Measurements from ENCODE around the gene YARS2. TPM values are rescaled to one million over a fixed set of nuclear protein-coding genes. Genes with fewer than 3 reads are reported as not detected.

Gene YARS2
- polyA plus RNA-seq, 1 donor (not counting 4 experiments of a cell fraction or from before 2014, with no cell fraction given) = 46.8 TPM

- no peaks in the 10 kb centered on the region for H4K20me1 ChIP-seq (ENCODE audit: control insufficient read depth, extremely low read depth, insufficient read depth, low read length)
- no peaks in the 10 kb centered on the region for H3K9me1 ChIP-seq (ENCODE audit: control insufficient read depth, extremely low read depth, insufficient read depth, low read length)
These were observed 57.4 kb downstream of the YARS2 start for GRCh38 chr12:32698285-32698684.

GRCh38 chr12:32697445-32697844 is 58.3 kb downstream of the YARS2 start:
- peaks cover 5% of the 10 kb centered on the region for H4K20me1 ChIP-seq (ENCODE audit: control insufficient read depth, extremely low read depth, insufficient read depth, low read length)
- TF ChIP-seq, protein P1, sequence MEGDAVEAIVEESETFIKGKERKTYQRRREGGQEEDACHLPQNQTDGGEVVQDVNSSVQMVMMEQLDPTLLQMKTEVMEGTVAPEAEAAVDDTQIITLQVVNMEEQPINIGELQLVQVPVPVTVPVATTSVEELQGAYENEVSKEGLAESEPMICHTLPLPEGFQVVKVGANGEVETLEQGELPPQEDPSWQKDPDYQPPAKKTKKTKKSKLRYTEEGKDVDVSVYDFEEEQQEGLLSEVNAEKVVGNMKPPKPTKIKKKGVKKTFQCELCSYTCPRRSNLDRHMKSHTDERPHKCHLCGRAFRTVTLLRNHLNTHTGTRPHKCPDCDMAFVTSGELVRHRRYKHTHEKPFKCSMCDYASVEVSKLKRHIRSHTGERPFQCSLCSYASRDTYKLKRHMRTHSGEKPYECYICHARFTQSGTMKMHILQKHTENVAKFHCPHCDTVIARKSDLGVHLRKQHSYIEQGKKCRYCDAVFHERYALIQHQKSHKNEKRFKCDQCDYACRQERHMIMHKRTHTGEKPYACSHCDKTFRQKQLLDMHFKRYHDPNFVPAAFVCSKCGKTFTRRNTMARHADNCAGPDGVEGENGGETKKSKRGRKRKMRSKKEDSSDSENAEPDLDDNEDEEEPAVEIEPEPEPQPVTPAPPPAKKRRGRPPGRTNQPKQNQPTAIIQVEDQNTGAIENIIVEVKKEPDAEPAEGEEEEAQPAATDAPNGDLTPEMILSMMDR (optimal IDR thresholded peaks at IDR 0.05 in 1 of 3, IDR thresholded peaks at IDR 0.05 in 1 of 3, conservative IDR thresholded peaks at IDR 0.05 in 1 of 3; ENCODE audit: extremely low read depth in 1 of 3, insufficient read depth in 2 of 3, low read length in 3 of 3) = no peak
- no peak for TF ChIP-seq EZH2 (IDR thresholded peaks at IDR 0.05; ENCODE audit: low read length)
- H3K79me2 ChIP-seq (ENCODE audit: control insufficient read depth, insufficient read depth, low read length) = peaks cover 85% of the 10 kb centered on the region
- H3K27me3 ChIP-seq (ENCODE audit: control insufficient read depth, extremely low read depth, insufficient read depth, low read length) = no peaks in the 10 kb centered on the region
- H3K4me3 ChIP-seq (ENCODE audit: control insufficient read depth in 2 of 3, extremely low read depth in 1 of 3, insufficient read depth in 2 of 3, low read depth in 1 of 3, low read length in 3 of 3) = no peak overlapping the region
- DNase-seq (ENCODE audit: low read depth, low spot score) (no peak), FAIRE-seq (no peak)
- H3K4me2 ChIP-seq (ENCODE audit: control insufficient read depth, extremely low read depth, insufficient read depth, low read depth, low read length) = no peak overlapping the region
- no peak overlapping the region for H3K9ac ChIP-seq (ENCODE audit: control insufficient read depth, extremely low read depth, insufficient read depth, low read length)
- dilution Hi-C loops (cut with MboI; ENCODE audit: extremely low pct_ligation_motif_present, low sequenced_read_pairs) = no loop called here
- H3K36me3 ChIP-seq (ENCODE audit: control insufficient read depth in 2 of 2, extremely low read depth in 1 of 2, insufficient read depth in 2 of 2, low read length in 2 of 2) = no peaks in the 10 kb centered on the region
- H3K4me1 ChIP-seq (ENCODE audit: control insufficient read depth, extremely low read depth, insufficient read depth, low read length) = no peaks in the 10 kb centered on the region
- no peak overlapping the region for H2AFZ ChIP-seq (ENCODE audit: control insufficient read depth, low read length)
- no peaks in the 10 kb centered on the region for H3K9me3 ChIP-seq (ENCODE audit: control insufficient read depth, low read depth, low read length)
- H3K9me1 ChIP-seq (ENCODE audit: control insufficient read depth, extremely low read depth, insufficient read depth, low read length) = no peaks in the 10 kb centered on the region
- no peak overlapping the region for H3K27ac ChIP-seq (ENCODE audit: control insufficient read depth, insufficient read depth, low read length)

More at GRCh38 chr12:32698285-32698684, 57.4 kb downstream of the YARS2 start:
- no peak overlapping the region for H2AFZ ChIP-seq (ENCODE audit: control insufficient read depth, low read length)
- TF ChIP-seq, protein P1 (optimal IDR thresholded peaks at IDR 0.05 in 1 of 3, IDR thresholded peaks at IDR 0.05 in 1 of 3, conservative IDR thresholded peaks at IDR 0.05 in 1 of 3; ENCODE audit: extremely low read depth in 1 of 3, insufficient read depth in 2 of 3, low read length in 3 of 3) = no peak
- no peak for TF ChIP-seq EZH2 (IDR thresholded peaks at IDR 0.05; ENCODE audit: low read length)
- no peak overlapping the region for H3K4me2 ChIP-seq (ENCODE audit: control insufficient read depth, extremely low read depth, insufficient read depth, low read depth, low read length)
- no peaks in the 10 kb centered on the region for H3K27me3 ChIP-seq (ENCODE audit: control insufficient read depth, extremely low read depth, insufficient read depth, low read length)
- H3K9ac ChIP-seq (ENCODE audit: control insufficient read depth, extremely low read depth, insufficient read depth, low read length) = no peak overlapping the region
- DNase-seq (ENCODE audit: low read depth, low spot score) (no peak), FAIRE-seq (no peak)
- no peak overlapping the region for H3K27ac ChIP-seq (ENCODE audit: control insufficient read depth, insufficient read depth, low read length)
- no peak overlapping the region for H3K4me3 ChIP-seq (ENCODE audit: control insufficient read depth in 2 of 3, extremely low read depth in 1 of 3, insufficient read depth in 2 of 3, low read depth in 1 of 3, low read length in 3 of 3)
- dilution Hi-C loops (cut with MboI; ENCODE audit: extremely low pct_ligation_motif_present, low sequenced_read_pairs) = no loop called here
- H3K79me2 ChIP-seq (ENCODE audit: control insufficient read depth, insufficient read depth, low read length) = peaks cover 81% of the 10 kb centered on the region
- no peaks in the 10 kb centered on the region for H3K9me3 ChIP-seq (ENCODE audit: control insufficient read depth, low read depth, low read length)
- H3K4me1 ChIP-seq (ENCODE audit: control insufficient read depth, extremely low read depth, insufficient read depth, low read length) = no peaks in the 10 kb centered on the region
- H3K36me3 ChIP-seq (ENCODE audit: control insufficient read depth in 2 of 2, extremely low read depth in 1 of 2, insufficient read depth in 2 of 2, low read length in 2 of 2) = no peaks in the 10 kb centered on the region

Small RNA genes within 50 kb of the gene (small RNA-seq; reads per million reads assigned to genes)
- gene RF00019 (ENCODE audit: insufficient read length in 3 of 3, low read depth in 3 of 3, low replicate concordance in 1 of 3) = 0 reads per million in 3 experiments

Other genes starting within 250 kb of the YARS2 start
- 64.8 to 115 TPM (median 89.5 TPM) in 3 replicates for gene DNM1L, start 76.6 kb downstream of the YARS2 start, polyA plus RNA-seq
- 38.2 to 55.5 TPM (median 50.4 TPM) in 3 replicates for gene PKP2, start 140.9 kb upstream of the YARS2 start, polyA plus RNA-seq

Data from keratinocyte (primary cell).